ENCODE results near the gene ABCB6. TPM values are rescaled to one million over a fixed set of nuclear protein-coding genes. Genes with fewer than 3 reads are reported as not detected.

ABCB6 gene
- total and polyA plus RNA-seq, 2 donors (not counting 1 experiment from before 2014, with no cell fraction given): 12.5 to 49.5 TPM

GRCh38 chr2:219248845-219249202 is 30.1 kb upstream of the ABCB6 start:
- Histone ChIP-seq H2AFZ (ENCODE audit: low read length) (no peak overlapping the region), H3K36me3 (ENCODE audit: control insufficient read depth, insufficient read depth, low read length) (peaks cover 18% of the 10 kb centered on the region), H3K4me2 (ENCODE audit: extremely low read depth, insufficient read depth, low read length) (no peak overlapping the region), H3K27me3 (ENCODE audit: control insufficient read depth, insufficient read depth, low read length) (peaks cover 2% of the 10 kb centered on the region), H3K9me3 (ENCODE audit: control insufficient read depth, insufficient read depth, low read depth, low read length) (no peaks in the 10 kb centered on the region), H4K20me1 (ENCODE audit: control insufficient read depth, extremely low read depth, insufficient read depth, low read length) (no peaks in the 10 kb centered on the region), H3K4me1 (ENCODE audit: control insufficient read depth, extremely low read depth, insufficient read depth, low read length) (peaks cover 21% of the 10 kb centered on the region), H3K9ac (ENCODE audit: insufficient read depth, low read length) (no peak overlapping the region), H3K79me2 (ENCODE audit: control insufficient read depth, insufficient read depth, low read length) (peaks cover 15% of the 10 kb centered on the region), H3K4me3 (replicated peaks in 1 of 4; ENCODE audit: control extremely low read depth in 1 of 4, insufficient read depth in 1 of 4, low read depth in 3 of 4, low read length in 4 of 4) (no peak overlapping the region), H3K27ac (ENCODE audit: insufficient read depth, low read length) (peak overlapping the region; percentile 56)
- no peak for DNase-seq (ENCODE audit: low read depth in 2 of 2)
- TF ChIP-seq EZH2 (IDR thresholded peaks at IDR 0.05; ENCODE audit: low read length, missing control alignments) (no peak), CTCF (conservative IDR thresholded peaks at IDR 0.05 in 1 of 2, IDR thresholded peaks at IDR 0.05 in 1 of 2; ENCODE audit: low read depth in 1 of 2, low read length in 2 of 2) (no peak)

- Histone ChIP-seq H3K9me3 (ENCODE audit: control insufficient read depth, insufficient read depth, low read depth, low read length) (no peaks in the 10 kb centered on the region), H3K36me3 (ENCODE audit: control insufficient read depth, insufficient read depth, low read length) (peaks cover 18% of the 10 kb centered on the region), H3K79me2 (ENCODE audit: control insufficient read depth, insufficient read depth, low read length) (peaks cover 15% of the 10 kb centered on the region), H3K4me3 (replicated peaks in 1 of 4; ENCODE audit: control extremely low read depth in 1 of 4, insufficient read depth in 1 of 4, low read depth in 3 of 4, low read length in 4 of 4) (no peak overlapping the region), H3K4me1 (ENCODE audit: control insufficient read depth, extremely low read depth, insufficient read depth, low read length) (peaks cover 18% of the 10 kb centered on the region), H2AFZ (ENCODE audit: low read length) (no peak overlapping the region), H3K27me3 (ENCODE audit: control insufficient read depth, insufficient read depth, low read length) (peaks cover 2% of the 10 kb centered on the region), H3K9ac (ENCODE audit: insufficient read depth, low read length) (no peak overlapping the region), H3K4me2 (ENCODE audit: extremely low read depth, insufficient read depth, low read length) (no peak overlapping the region), H3K27ac (ENCODE audit: insufficient read depth, low read length) (peak overlapping the region; percentile 4), H4K20me1 (ENCODE audit: control insufficient read depth, extremely low read depth, insufficient read depth, low read length) (no peaks in the 10 kb centered on the region)
- TF ChIP-seq EZH2 (IDR thresholded peaks at IDR 0.05; ENCODE audit: low read length, missing control alignments): no peak
- DNase-seq (ENCODE audit: low read depth in 2 of 2): no peak
Measured at GRCh38 chr2:219247678-219248642, 29.2 kb upstream of the ABCB6 start.

GRCh38 chr2:219246559-219246958 is 27.8 kb upstream of the ABCB6 start:
- Histone ChIP-seq H3K79me2 (ENCODE audit: control insufficient read depth, insufficient read depth, low read length) (peaks cover 15% of the 10 kb centered on the region), H3K9ac (ENCODE audit: insufficient read depth, low read length) (no peak overlapping the region), H3K9me3 (ENCODE audit: control insufficient read depth, insufficient read depth, low read depth, low read length) (no peaks in the 10 kb centered on the region), H3K27me3 (ENCODE audit: control insufficient read depth, insufficient read depth, low read length) (no peaks in the 10 kb centered on the region), H4K20me1 (ENCODE audit: control insufficient read depth, extremely low read depth, insufficient read depth, low read length) (no peaks in the 10 kb centered on the region), H3K36me3 (ENCODE audit: control insufficient read depth, insufficient read depth, low read length) (peaks cover 18% of the 10 kb centered on the region), H3K4me1 (ENCODE audit: control insufficient read depth, extremely low read depth, insufficient read depth, low read length) (peaks cover 18% of the 10 kb centered on the region), H3K4me2 (ENCODE audit: extremely low read depth, insufficient read depth, low read length) (no peak overlapping the region), H2AFZ (ENCODE audit: low read length) (no peak overlapping the region), H3K4me3 (replicated peaks in 1 of 4; ENCODE audit: control extremely low read depth in 1 of 4, insufficient read depth in 1 of 4, low read depth in 3 of 4, low read length in 4 of 4) (peak overlapping the region in 2 of 4 experiments; percentile 87 to 95), H3K27ac (ENCODE audit: insufficient read depth, low read length) (no peak overlapping the region)
- TF ChIP-seq CTCF (conservative IDR thresholded peaks at IDR 0.05 in 1 of 2, IDR thresholded peaks at IDR 0.05 in 1 of 2; ENCODE audit: low read depth in 1 of 2, low read length in 2 of 2) (no peak), EZH2 (IDR thresholded peaks at IDR 0.05; ENCODE audit: low read length, missing control alignments) (no peak)
- no peak for DNase-seq (ENCODE audit: low read depth in 2 of 2)

All from fibroblast of lung (primary cell).